Memory B cell (primary cell): Measurements from ENCODE around the gene AHSA1.

Experiments
- ATAC-seq: fragments of 150-1000 bp; cut with Tn5 transposase; 2 replicates; pipeline ENCODE4 v1.10.0; 2021; ENCODE audit warnings: low read depth, mild to moderate bottlenecking, moderate library complexity
- DNase-seq, 2 donors: peaks; one replicate each; pipeline ENCODE4 v3.0.0; 2022; ENCODE audit warnings: low spot score in 2 of 2
- H3K27ac Mint-ChIP-seq: one replicate; pipeline ENCODE4 v1.8.0; 2022; ENCODE audit warnings: mild to moderate bottlenecking, moderate library complexity, mixed read lengths
- H3K27me3 Mint-ChIP-seq: one replicate; pipeline ENCODE4 v1.8.0; 2022; ENCODE audit warnings: mixed read lengths
- H3K36me3 Mint-ChIP-seq: one replicate; pipeline ENCODE4 v1.8.0; 2022; ENCODE audit warnings: mild to moderate bottlenecking, mixed read lengths
- H3K4me1 Mint-ChIP-seq: one replicate; pipeline ENCODE4 v1.8.0; 2022; ENCODE audit warnings: mixed read lengths
- H3K4me3 Mint-ChIP-seq: one replicate; pipeline ENCODE4 v1.8.0; 2022; ENCODE audit warnings: mild to moderate bottlenecking, moderate library complexity, mixed read lengths
- H3K9me3 Mint-ChIP-seq: one replicate; pipeline ENCODE4 v1.8.0; 2022; ENCODE audit warnings: mixed read lengths

Gene AHSA1

DNA sequence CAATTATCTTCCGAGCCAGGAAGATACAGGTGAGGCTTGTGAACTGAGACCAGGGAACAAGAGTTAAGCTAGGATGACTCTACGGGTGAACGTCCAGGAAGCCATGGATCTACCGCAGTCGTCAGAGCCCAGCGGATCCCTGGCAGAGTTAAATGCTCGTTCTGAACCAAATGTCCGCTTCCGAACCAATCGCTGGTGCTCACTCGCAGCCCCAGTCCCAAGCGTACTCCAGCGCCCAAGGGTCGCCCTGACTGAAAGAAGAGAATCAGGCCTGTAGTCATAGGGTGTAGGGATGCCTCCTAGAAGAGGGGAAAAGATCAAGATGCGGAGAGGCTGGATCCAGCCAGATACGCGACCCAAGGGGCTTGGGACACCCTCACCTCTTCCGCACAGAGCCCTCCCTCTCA is 775 bp upstream of the AHSA1 start:
- Mint-ChIP-seq H3K36me3 (peaks cover 22% of the 10 kb centered on the region), H3K4me1 (peaks cover 23% of the 10 kb centered on the region), H3K27me3 (no peaks in the 10 kb centered on the region), H3K9me3 (no peaks in the 10 kb centered on the region), H3K27ac (peak overlapping the region; percentile 98), H3K4me3 (peak overlapping the region; percentile 100)
- DNase-seq (no peak), ATAC-seq (peak; percentile 1)

GRCh38 chr14:77458249-77458950 is 507 bp downstream of the AHSA1 start:
- peaks cover 22% of the 10 kb centered on the region for H3K36me3 Mint-ChIP-seq
- DNase-seq (peak; percentile 21 to 44), ATAC-seq (peak; percentile 19)
- H3K27ac Mint-ChIP-seq, result peak overlapping the region; percentile 98
- H3K4me1 Mint-ChIP-seq, result peaks cover 23% of the 10 kb centered on the region
- H3K4me3 Mint-ChIP-seq, result peak overlapping the region; percentile 100
- no peaks in the 10 kb centered on the region for H3K27me3 Mint-ChIP-seq
- H3K9me3 Mint-ChIP-seq, result no peaks in the 10 kb centered on the region

- Mint-ChIP-seq H3K27ac (peak overlapping the region; percentile 98), H3K4me1 (peaks cover 23% of the 10 kb centered on the region), H3K36me3 (peaks cover 24% of the 10 kb centered on the region), H3K4me3 (peak overlapping the region; percentile 100), H3K27me3 (no peaks in the 10 kb centered on the region), H3K9me3 (no peaks in the 10 kb centered on the region)
- DNase-seq, result peak; percentile 33 to 42
- ATAC-seq, result no peak
Observed at GRCh38 chr14:77459072-77459723, 1.3 kb downstream of the AHSA1 start.

- no peak for ATAC-seq
- no peak for DNase-seq
- H3K4me3 Mint-ChIP-seq, result no peak overlapping the region
- H3K27ac Mint-ChIP-seq, result no peak overlapping the region
- peaks cover 26% of the 10 kb centered on the region for H3K36me3 Mint-ChIP-seq
- no peaks in the 10 kb centered on the region for H3K27me3 Mint-ChIP-seq
- no peaks in the 10 kb centered on the region for H3K9me3 Mint-ChIP-seq
- H3K4me1 Mint-ChIP-seq, result no peaks in the 10 kb centered on the region
Observed at GRCh38 chr14:77467801-77468200, 9.9 kb downstream of the AHSA1 start.

GRCh38 chr14:77469067-77469505 is 11.2 kb downstream of the AHSA1 start:
- DNase-seq (no peak), ATAC-seq (no peak)
- Mint-ChIP-seq H3K27me3 (no peaks in the 10 kb centered on the region), H3K27ac (no peak overlapping the region), H3K4me3 (no peak overlapping the region), H3K36me3 (peaks cover 22% of the 10 kb centered on the region), H3K4me1 (no peaks in the 10 kb centered on the region), H3K9me3 (no peaks in the 10 kb centered on the region)

GRCh38 chr14:77469539-77469938 is 11.6 kb downstream of the AHSA1 start:
- Mint-ChIP-seq H3K27ac (no peak overlapping the region), H3K9me3 (no peaks in the 10 kb centered on the region), H3K27me3 (no peaks in the 10 kb centered on the region), H3K36me3 (peaks cover 22% of the 10 kb centered on the region), H3K4me3 (no peak overlapping the region), H3K4me1 (no peaks in the 10 kb centered on the region)
- DNase-seq (no peak), ATAC-seq (no peak)

GRCh38 chr14:77470224-77470870 is 12.5 kb downstream of the AHSA1 start:
- Mint-ChIP-seq H3K27ac (no peak overlapping the region), H3K4me3 (no peak overlapping the region), H3K27me3 (no peaks in the 10 kb centered on the region), H3K36me3 (peaks cover 14% of the 10 kb centered on the region), H3K4me1 (no peaks in the 10 kb centered on the region), H3K9me3 (no peaks in the 10 kb centered on the region)
- ATAC-seq (no peak), DNase-seq (no peak)

DNA sequence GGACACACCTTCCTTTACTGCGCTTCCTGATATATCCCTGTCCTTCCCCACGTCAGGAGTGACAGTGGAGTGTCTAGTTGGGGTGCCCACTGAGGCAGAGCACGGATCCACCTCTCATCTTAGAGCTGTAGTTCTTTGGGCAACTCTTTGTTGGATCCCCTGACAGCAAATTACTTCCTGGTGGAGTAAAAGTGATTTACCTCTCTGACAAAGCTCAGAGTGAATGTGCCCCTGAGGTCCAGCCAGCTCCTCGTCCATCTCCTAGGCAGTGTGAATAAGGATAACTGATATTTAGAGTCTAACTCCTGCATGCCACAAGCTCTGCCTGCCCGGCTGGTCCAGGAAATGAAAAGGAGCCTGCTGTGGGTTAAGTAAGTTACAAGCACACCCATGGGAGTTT is 16.0 kb downstream of the AHSA1 start:
- peaks cover 5% of the 10 kb centered on the region for H3K36me3 Mint-ChIP-seq

GRCh38 chr14:77474479-77475177 is 16.7 kb downstream of the AHSA1 start:
- DNase-seq, result no peak
- Mint-ChIP-seq H3K4me3 (no peak overlapping the region), H3K36me3 (no peaks in the 10 kb centered on the region), H3K4me1 (peaks cover 2% of the 10 kb centered on the region), H3K9me3 (no peaks in the 10 kb centered on the region), H3K27ac (no peak overlapping the region), H3K27me3 (no peaks in the 10 kb centered on the region)
- no peak for ATAC-seq

More for the DNA sequence above, 16.0 kb downstream of the AHSA1 start:
- H3K27me3 Mint-ChIP-seq, result no peaks in the 10 kb centered on the region
- H3K9me3 Mint-ChIP-seq, result no peaks in the 10 kb centered on the region
- no peak overlapping the region for H3K27ac Mint-ChIP-seq
- DNase-seq (no peak), ATAC-seq (no peak)
- H3K4me3 Mint-ChIP-seq, result no peak overlapping the region
- peaks cover 2% of the 10 kb centered on the region for H3K4me1 Mint-ChIP-seq

DNA sequence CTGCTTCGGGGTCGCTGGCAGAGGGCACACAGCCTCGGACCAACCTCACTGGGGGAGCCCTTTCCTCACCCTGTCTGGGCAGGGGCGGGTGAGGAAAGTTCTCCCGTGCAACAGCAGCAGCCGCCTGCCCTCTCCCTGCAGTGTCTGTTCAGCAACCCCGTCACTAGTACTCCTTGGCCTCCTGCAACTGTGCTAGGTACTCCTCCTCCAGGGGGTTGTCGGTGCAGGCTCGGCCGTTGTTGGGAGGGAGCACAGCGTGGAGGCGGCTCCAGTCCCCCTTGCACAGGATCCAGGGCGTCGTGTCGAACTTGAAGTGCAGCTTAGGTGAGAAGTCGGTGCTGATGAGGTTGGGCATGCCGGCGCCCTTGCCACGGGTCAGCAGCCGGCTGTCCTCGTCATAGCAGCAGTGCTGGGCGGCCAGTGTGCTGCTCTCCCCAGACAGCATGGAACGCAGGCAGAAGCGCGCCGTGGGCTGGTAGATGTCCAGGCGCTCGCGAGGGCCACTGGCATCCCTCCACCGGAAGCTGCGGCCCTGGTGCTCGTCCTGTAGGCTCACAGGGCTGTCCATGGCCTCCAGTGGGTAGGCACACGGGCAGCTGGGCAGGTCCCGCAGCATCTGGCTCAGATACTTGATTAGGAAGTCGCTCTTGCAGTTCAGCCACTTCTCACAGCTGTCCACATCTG is 17.7 kb downstream of the AHSA1 start:
- H3K4me1 Mint-ChIP-seq, result peaks cover 2% of the 10 kb centered on the region
- H3K4me3 Mint-ChIP-seq, result no peak overlapping the region
- DNase-seq (no peak), ATAC-seq (no peak)
- H3K27ac Mint-ChIP-seq, result no peak overlapping the region
- H3K9me3 Mint-ChIP-seq, result no peaks in the 10 kb centered on the region
- no peaks in the 10 kb centered on the region for H3K36me3 Mint-ChIP-seq
- no peaks in the 10 kb centered on the region for H3K27me3 Mint-ChIP-seq

DNA sequence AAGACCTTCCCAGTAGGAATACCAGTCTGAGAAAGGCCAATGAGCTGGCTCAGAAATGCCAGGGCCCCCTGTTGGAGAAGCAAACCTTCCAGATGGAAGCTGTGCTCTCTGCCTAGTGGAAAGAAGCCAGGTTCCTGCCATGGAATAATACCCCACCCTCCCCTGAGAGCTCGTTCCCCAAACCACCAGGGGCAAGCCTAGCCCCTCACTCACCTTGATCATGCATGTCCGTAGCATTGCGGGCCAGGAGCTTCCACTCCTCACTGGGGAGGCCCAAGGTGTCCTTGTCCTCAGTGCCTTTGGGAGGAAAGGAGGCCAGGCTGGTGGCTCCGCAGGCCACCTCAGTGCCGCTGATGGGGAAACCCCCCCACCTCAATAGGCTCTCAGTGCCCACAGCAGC is 20.1 kb downstream of the AHSA1 start:
- Mint-ChIP-seq H3K4me3 (no peak overlapping the region), H3K27me3 (no peaks in the 10 kb centered on the region), H3K4me1 (peaks cover 2% of the 10 kb centered on the region), H3K27ac (no peak overlapping the region), H3K36me3 (no peaks in the 10 kb centered on the region), H3K9me3 (no peaks in the 10 kb centered on the region)
- no peak for DNase-seq
- no peak for ATAC-seq

DNA sequence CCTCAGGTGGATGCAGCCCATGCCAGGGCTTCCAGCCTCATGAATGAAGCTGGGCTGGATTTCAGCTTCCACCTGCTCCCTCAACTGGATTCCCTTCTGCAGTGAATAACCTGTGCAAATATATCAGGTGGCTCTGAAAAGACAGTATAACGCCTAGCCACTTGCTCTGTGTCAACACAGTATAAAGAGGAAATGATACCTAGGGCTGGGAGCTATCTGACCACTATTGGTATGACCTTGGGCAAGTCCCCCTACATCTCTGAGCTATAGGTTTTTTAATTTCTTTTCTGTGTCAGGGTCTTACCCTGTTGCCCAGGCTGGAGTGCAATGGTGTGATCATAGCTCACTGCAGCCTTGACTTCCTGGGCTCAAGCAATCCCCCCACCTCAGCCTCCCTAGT is 20.9 kb downstream of the AHSA1 start:
- Mint-ChIP-seq H3K9me3 (no peaks in the 10 kb centered on the region), H3K27ac (no peak overlapping the region), H3K27me3 (no peaks in the 10 kb centered on the region), H3K36me3 (no peaks in the 10 kb centered on the region), H3K4me3 (no peak overlapping the region), H3K4me1 (peaks cover 2% of the 10 kb centered on the region)
- peak; percentile 83 for ATAC-seq
- no peak for DNase-seq

DNA sequence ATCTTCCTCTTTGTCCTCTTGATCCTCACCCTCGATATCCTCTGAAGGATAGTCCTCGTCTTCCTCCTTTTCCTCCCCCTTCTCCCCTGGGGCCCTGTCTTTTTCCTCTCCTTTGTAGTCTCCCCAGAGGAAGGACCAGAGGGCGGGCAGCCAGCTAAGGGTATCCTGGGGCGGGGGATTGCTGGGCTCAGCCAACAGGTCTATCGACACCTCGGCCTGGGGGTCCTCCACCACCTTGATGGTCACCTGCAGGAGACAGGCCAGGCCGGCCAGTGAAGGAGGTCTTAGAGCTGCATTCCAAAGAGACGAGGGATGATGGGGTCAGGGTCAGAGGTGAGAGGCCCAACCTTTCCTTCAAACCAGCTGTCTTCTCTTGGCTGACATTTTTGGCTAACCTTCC is 24.5 kb downstream of the AHSA1 start:
- no peaks in the 10 kb centered on the region for H3K36me3 Mint-ChIP-seq
- peaks cover 2% of the 10 kb centered on the region for H3K4me1 Mint-ChIP-seq
- no peak overlapping the region for H3K27ac Mint-ChIP-seq
- ATAC-seq (no peak), DNase-seq (no peak)
- no peaks in the 10 kb centered on the region for H3K9me3 Mint-ChIP-seq
- no peak overlapping the region for H3K4me3 Mint-ChIP-seq
- no peaks in the 10 kb centered on the region for H3K27me3 Mint-ChIP-seq
